GM23248 (cell line): Measurements from ENCODE around the gene ANKRD65. TPM values are rescaled to one million over a fixed set of nuclear protein-coding genes. Genes with fewer than 3 reads are reported as not detected.

Source experiments
- DNase-seq: peaks from one replicate; pipeline ENCODE4 v3.0.0-alpha.2; 2015
- H2AFZ ChIP-seq: fragments of 200-600 bp; sonication (generic); 2 replicates; pipeline ENCODE4 v1.6.1; 2016; ENCODE audit warnings: antibody characterized with exemption
- H3F3A ChIP-seq: fragments of 200-600 bp; sonication (generic); 2 replicates; pipeline ENCODE4 v1.6.1; 2016; ENCODE audit warnings: mild to moderate bottlenecking, antibody characterized with exemption, mixed run types; ENCODE audit not compliant: insufficient read depth
- H3K27ac ChIP-seq: fragments of 200-600 bp; sonication (generic); 2 replicates; pipeline ENCODE4 v1.5.1; 2016; ENCODE audit warnings: mild to moderate bottlenecking
- H3K27me3 ChIP-seq: fragments of 200-600 bp; sonication (generic); replicated peaks from 2 replicates; pipeline ENCODE4 v1.6.1; 2016; ENCODE audit warnings: mild to moderate bottlenecking; ENCODE audit not compliant: insufficient read depth
- H3K36me3 ChIP-seq: fragments of 200-600 bp; sonication (generic); 2 replicates; pipeline ENCODE4 v1.6.1; 2016; ENCODE audit warnings: low read depth, mild to moderate bottlenecking
- H3K4me1 ChIP-seq: fragments of 200-600 bp; sonication (generic); 2 replicates; pipeline ENCODE4 v1.6.1; 2016; ENCODE audit warnings: mild to moderate bottlenecking; ENCODE audit not compliant: insufficient read depth
- H3K4me2 ChIP-seq: fragments of 200-600 bp; sonication (generic); one replicate; pipeline ENCODE4 v1.6.1; 2016; ENCODE audit warnings: mild to moderate bottlenecking; ENCODE audit not compliant: unreplicated experiment
- H3K4me3 ChIP-seq: fragments of 200-600 bp; sonication (generic); 2 replicates; pipeline ENCODE4 v1.5.1; 2016; ENCODE audit warnings: mild to moderate bottlenecking
- H3K79me2 ChIP-seq: fragments of 200-600 bp; sonication (generic); 2 replicates; pipeline ENCODE4 v1.6.1; 2016; ENCODE audit warnings: mild to moderate bottlenecking; ENCODE audit not compliant: insufficient read depth
- H3K9ac ChIP-seq: fragments of 200-600 bp; sonication (generic); 2 replicates; pipeline ENCODE4 v1.6.1; 2016; ENCODE audit warnings: mild to moderate bottlenecking
- H3K9me2 ChIP-seq: fragments of 200-600 bp; sonication (generic); 2 replicates; pipeline ENCODE4 v1.6.1; 2016; ENCODE audit warnings: mixed run types, mild to moderate bottlenecking, moderate library complexity; ENCODE audit not compliant: insufficient read depth
- H3K9me3 ChIP-seq: fragments of 200-600 bp; sonication (generic); one replicate; pipeline ENCODE4 v1.6.1; 2017; ENCODE audit warnings: low read depth
- H4K20me1 ChIP-seq: fragments of 200-600 bp; sonication (generic); 2 replicates; pipeline ENCODE4 v1.6.0; 2016; ENCODE audit not compliant: insufficient read depth
- EZH2 ChIP-seq: fragments of 200-600 bp; sonication (generic); IDR thresholded peaks from 2 replicates; pipeline ENCODE4 v1.6.1; 2018; ENCODE audit warnings: antibody characterized with exemption, mild to moderate bottlenecking; ENCODE audit not compliant: insufficient read depth, poor library complexity, severe bottlenecking
- EZH2phosphoT487 ChIP-seq: fragments of 200-600 bp; sonication (generic); IDR thresholded peaks from 2 replicates; pipeline ENCODE4 v1.6.1; 2018; ENCODE audit warnings: antibody characterized with exemption, moderate library complexity, mild to moderate bottlenecking, low read depth; ENCODE audit not compliant: insufficient read depth
- WGBS, 2 experiments: methylation state at CpG; one replicate each; pipeline ENCODE4 v1.1.6; 2015 to 2017; ENCODE audit warnings: low lambda C conversion rate in 2 of 2, low coverage in 1 of 2; ENCODE audit errors: missing lambda C conversion rate in 2 of 2; 5-methylcytosine and 5-hydroxymethylcytosine counted together
- in situ Hi-C: fragments of 300-500 bp; cut with MboI; formaldehyde crosslinking; loops from 2 replicates; pipeline ENCODE4 v1.15.0; 2020
- polyA plus RNA-seq: library from polyadenylated mRNA; unstranded; fragments of >200 nt; fragmentation: Nextera tagmentation; extraction: Ambion mirVana; gene quantifications from 2 replicates; pipeline ENCODE4 v1.2.1, GENCODE V29; 2016
- total RNA-seq: library from RNA; depleted of rRNA; stranded (reverse); fragments of >200 nt; shearing (Covaris generic); gene quantifications from 2 replicates; pipeline ENCODE4 v1.2.3, GENCODE V29; 2014

Gene ANKRD65
- total and polyA plus RNA-seq, 2 experiments from 2014 or later, result 0.44 to 0.97 TPM

DNA sequence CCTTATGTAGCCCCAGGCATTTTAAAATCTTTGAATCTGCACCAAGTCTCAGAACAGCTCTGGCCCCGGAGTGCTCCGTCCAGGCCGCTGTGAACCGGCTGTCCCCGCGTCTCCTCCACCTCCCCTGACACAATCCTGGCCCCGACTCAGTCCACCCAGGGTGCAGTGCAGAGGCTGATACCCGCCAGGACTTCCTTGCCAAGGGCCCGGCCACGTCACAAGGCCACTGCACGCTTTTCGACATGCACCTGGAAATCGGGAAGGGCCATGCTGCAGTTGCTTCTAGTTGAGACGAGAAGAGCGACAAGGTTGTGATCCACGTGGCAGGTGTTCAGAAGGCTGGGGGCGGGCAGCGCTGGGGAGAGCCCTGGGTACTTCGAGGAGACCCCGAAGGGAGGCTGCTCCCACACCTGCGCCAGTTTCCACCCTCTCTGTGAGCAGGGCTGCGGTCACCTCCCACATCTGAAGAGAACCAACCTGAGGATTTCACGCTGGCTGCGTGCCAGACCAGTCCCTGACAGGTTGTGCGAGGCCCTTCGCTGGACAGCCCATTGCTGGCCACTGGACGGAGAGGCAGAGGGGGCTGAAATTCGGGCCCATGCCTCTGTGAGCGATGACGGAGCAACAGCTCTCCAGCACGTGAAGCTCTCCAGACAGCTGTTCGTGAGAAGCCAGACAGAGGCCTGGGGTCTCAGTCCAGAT, 21.1 kb upstream of the ANKRD65 start:
- Histone ChIP-seq H4K20me1 (no peaks in the 10 kb centered on the region), H3K9me3 (no peaks in the 10 kb centered on the region), H3K4me1 (no peaks in the 10 kb centered on the region), H3F3A (no peaks in the 10 kb centered on the region), H3K9ac (no peak overlapping the region), H3K9me2 (no peaks in the 10 kb centered on the region), H3K27ac (no peak overlapping the region), H3K27me3 (no peaks in the 10 kb centered on the region), H3K36me3 (no peaks in the 10 kb centered on the region), H3K79me2 (no peaks in the 10 kb centered on the region), H3K4me2 (no peak overlapping the region), H2AFZ (no peak overlapping the region), H3K4me3 (no peak overlapping the region)
- TF ChIP-seq EZH2, result no peak
- no peak for TF ChIP-seq EZH2phosphoT487
- in situ Hi-C loops, result no loop called here
- DNase-seq, result no peak
- 89% methylated on average over 32 of the region's 32 CpGs for WGBS, 2 experiments

DNA sequence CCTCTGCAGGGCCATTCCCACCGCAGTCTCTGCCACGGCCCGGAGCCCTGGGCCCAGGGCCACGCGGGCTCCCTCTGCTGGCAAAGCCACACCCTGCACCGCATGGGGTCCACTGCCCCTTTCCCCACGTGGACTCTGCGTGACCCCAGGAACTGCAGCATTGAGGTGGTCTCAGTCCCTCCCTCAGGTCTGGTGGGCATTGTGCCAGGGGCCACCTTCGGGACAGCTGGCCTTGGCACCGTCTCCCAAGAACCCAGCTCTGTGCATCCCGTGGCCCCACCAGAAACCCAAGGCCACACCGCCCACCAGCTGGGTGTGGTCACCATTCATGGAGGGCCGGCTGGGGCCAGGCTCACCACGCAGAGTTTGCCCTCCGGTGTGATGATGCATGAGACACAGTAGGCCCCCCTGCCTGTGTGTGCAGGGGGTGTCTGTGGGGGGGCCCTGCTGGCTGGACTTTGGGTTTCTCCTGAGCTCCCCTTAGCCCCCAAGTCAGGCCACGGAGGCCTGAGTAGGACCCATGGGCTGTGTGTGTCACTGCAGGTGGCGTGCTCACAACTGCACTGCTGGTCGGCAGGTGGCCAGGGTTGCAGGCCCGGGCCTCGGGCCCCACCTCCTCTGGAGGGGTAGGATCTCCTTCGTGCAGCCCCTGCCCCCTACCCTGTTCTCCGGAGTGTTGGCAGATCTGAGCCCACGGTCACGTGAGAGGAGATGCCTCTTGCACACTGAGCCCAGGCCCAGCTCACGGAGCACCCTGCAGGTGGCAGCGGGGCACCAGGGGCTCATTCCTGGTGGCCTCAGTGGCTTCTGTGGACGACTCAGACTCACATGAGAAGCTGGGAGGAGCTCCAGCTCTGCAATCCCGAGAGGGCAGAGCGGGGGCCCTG, 20.2 kb upstream of the ANKRD65 start:
- Histone ChIP-seq H3K9ac (no peak overlapping the region), H3K27ac (no peak overlapping the region), H3K4me1 (no peaks in the 10 kb centered on the region), H3K36me3 (no peaks in the 10 kb centered on the region), H4K20me1 (no peaks in the 10 kb centered on the region), H3K9me2 (no peaks in the 10 kb centered on the region), H3F3A (no peaks in the 10 kb centered on the region), H3K9me3 (no peaks in the 10 kb centered on the region), H2AFZ (no peak overlapping the region), H3K4me3 (no peak overlapping the region), H3K79me2 (no peaks in the 10 kb centered on the region), H3K4me2 (no peak overlapping the region), H3K27me3 (no peaks in the 10 kb centered on the region)
- in situ Hi-C loops, result no loop called here
- no peak for TF ChIP-seq EZH2
- no peak for TF ChIP-seq EZH2phosphoT487
- WGBS, 2 experiments, result 34 to 37% methylated on average over 27 to 29 of the region's 29 CpGs
- peak; percentile 68 for DNase-seq

DNA sequence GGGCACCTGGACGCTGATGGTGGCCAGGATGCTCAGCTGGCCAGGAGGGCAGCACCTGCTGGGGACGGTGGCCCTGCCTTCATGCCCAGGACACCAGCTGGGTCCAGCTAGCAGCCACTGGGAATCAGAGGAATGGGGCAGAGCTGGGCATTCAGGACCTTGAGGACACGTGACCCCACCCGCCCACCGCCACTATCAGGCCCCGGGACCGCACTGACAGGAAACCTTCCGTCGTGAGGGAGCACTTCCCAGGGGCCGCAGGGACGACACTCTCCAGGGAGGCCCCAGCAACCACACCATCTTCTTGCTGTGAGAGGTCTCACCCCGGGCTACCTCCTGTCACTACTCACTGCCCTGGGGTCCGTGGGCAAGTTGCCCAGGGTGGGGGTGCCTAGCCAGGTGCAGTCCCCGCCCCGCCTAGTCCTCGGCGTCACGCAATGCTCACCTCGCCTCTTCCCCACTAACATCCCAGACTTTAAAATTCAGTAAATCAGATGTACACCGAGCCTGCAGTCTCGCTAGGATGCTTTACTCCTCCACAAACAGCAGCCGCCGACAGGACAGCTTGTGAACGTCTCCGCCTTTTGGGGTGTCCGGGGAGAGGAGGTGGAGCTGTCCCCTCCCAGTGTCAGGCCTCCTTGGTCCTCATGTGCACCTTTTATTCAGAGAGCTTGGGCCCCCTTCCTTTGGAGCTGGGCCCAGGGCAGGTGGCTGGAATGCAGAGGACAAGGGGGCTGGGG, 19.4 kb upstream of the ANKRD65 start:
- Histone ChIP-seq H2AFZ (no peak overlapping the region), H3K4me1 (no peaks in the 10 kb centered on the region)
- WGBS, 2 experiments, result 72 to 77% methylated on average over 21 to 23 of the region's 26 CpGs

DNA sequence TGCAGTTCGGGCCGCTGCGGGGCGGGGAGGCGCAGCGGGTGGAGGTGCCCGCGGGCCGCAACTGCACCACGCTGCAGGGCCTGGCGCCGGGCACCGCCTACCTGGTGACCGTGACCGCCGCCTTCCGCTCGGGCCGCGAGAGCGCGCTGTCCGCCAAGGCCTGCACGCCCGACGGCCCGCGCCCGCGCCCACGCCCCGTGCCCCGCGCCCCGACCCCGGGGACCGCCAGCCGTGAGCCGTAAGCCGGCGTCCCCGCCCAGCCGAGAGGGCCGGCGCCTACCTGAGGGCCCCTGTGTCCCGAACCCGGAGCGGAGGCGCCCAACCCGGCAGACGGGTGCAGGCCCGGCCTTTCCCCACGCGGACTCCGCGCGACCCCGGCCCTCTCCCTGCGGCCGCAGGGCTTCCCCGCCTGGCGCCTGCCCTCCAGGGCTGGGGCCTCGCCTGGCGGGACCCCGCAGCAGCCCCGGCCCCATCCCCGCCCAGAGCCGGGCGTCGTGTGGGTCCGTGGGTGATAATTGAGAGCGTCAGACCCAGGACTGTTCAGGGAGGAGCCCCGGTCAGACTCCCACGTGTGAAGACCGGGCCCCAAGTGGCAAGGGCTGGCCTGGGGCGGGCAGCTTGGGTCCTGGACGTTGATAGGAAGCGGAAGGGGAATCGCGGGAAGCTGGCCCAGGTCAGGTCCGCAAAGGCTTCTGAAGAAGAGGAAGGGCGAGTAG, 18.6 kb upstream of the ANKRD65 start:
- Histone ChIP-seq H3K27me3 (no peaks in the 10 kb centered on the region), H3K4me2 (no peak overlapping the region), H3F3A (no peaks in the 10 kb centered on the region), H2AFZ (no peak overlapping the region), H3K4me3 (no peak overlapping the region), H4K20me1 (no peaks in the 10 kb centered on the region), H3K9me3 (no peaks in the 10 kb centered on the region), H3K9me2 (no peaks in the 10 kb centered on the region), H3K79me2 (no peaks in the 10 kb centered on the region), H3K4me1 (no peaks in the 10 kb centered on the region), H3K27ac (no peak overlapping the region), H3K36me3 (no peaks in the 10 kb centered on the region), H3K9ac (no peak overlapping the region)
- 86 to 89% methylated on average over 31 to 82 of the region's 82 CpGs for WGBS, 2 experiments
- no peak for DNase-seq
- in situ Hi-C loops, result no loop called here
- no peak for TF ChIP-seq EZH2
- no peak for TF ChIP-seq EZH2phosphoT487

More for the DNA sequence above, 19.4 kb upstream of the ANKRD65 start:
- no peak overlapping the region for H3K4me2 ChIP-seq
- no peaks in the 10 kb centered on the region for H3K27me3 ChIP-seq
- no peaks in the 10 kb centered on the region for H3F3A ChIP-seq
- H3K9ac ChIP-seq, result no peak overlapping the region
- H3K36me3 ChIP-seq, result no peaks in the 10 kb centered on the region
- H3K9me3 ChIP-seq, result no peaks in the 10 kb centered on the region
- H3K27ac ChIP-seq, result no peak overlapping the region
- no peak overlapping the region for H3K4me3 ChIP-seq
- H4K20me1 ChIP-seq, result no peaks in the 10 kb centered on the region
- H3K79me2 ChIP-seq, result no peaks in the 10 kb centered on the region
- no peaks in the 10 kb centered on the region for H3K9me2 ChIP-seq
- TF ChIP-seq EZH2phosphoT487 (no peak), EZH2 (no peak)
- in situ Hi-C loops, result no loop called here
- no peak for DNase-seq
